Type B pancreatic cell (in vitro differentiated cells): ENCODE results near the gene CHST8. TPM values are rescaled to one million over a fixed set of nuclear protein-coding genes. Genes with fewer than 3 reads are reported as not detected.

ENCODE experiments used
- DNase-seq: peaks from one replicate; pipeline ENCODE4 v3.0.0; 2021; ENCODE audit warnings: mixed read lengths; ENCODE audit not compliant: unreplicated experiment; ENCODE audit errors: extremely low spot score
- H3K27ac Mint-ChIP-seq: 2 replicates; pipeline ENCODE4 v1.8.0; 2021; ENCODE audit warnings: mild to moderate bottlenecking, mixed read lengths
- H3K27me3 Mint-ChIP-seq: 2 replicates; pipeline ENCODE4 v1.8.0; 2021; ENCODE audit warnings: mixed read lengths
- H3K36me3 Mint-ChIP-seq: 2 replicates; pipeline ENCODE4 v1.8.0; 2021; ENCODE audit warnings: mixed read lengths
- H3K4me1 Mint-ChIP-seq: one replicate; pipeline ENCODE4 v1.8.0; 2021; ENCODE audit warnings: mixed read lengths; ENCODE audit not compliant: unreplicated experiment
- H3K4me3 Mint-ChIP-seq: 2 replicates; pipeline ENCODE4 v1.8.0; 2021; ENCODE audit warnings: mild to moderate bottlenecking, mixed read lengths
- H3K9me3 Mint-ChIP-seq: 2 replicates; pipeline ENCODE4 v1.8.0; 2021; ENCODE audit warnings: mixed read lengths
- total RNA-seq: library from RNA; stranded (reverse); gene quantifications from 2 replicates; pipeline ENCODE4 v1.2.1, GENCODE V29; 2021; ENCODE audit warnings: low replicate concordance
- TF ChIP-seq, protein P1 (sequence below): fragments of 200-600 bp; sonication (generic); conservative IDR thresholded peaks from 2 replicates; pipeline ENCODE4 v1.5.0; 2021; ENCODE audit warnings: antibody characterized with exemption, mild to moderate bottlenecking

Gene CHST8
- total RNA-seq, 1 donor from 2014 or later = 5.7 TPM

DNA sequence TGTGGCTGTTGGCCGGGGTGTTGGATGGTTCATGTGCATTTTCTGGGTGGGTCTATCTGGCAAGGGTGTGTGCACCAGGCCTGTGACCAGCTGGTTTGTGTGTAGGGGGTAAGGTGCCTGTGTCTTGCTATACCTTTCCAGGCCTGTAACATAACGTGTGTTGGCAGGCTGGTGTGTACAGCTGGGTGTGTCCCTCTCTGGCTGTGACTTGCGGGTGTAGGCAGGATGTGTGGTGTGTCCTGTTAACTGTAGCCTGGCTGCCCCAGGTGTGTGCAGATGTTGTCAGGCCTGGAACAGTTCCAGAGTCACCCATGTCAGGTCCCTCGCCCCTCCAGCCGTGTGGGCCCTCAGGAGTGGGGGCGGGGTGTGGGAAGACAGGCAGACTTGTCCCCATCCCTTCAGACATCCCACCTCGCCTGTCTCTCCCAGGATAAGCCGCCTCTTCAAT, 184.7 kb downstream of the CHST8 start:
- H3K4me3 Mint-ChIP-seq = no peak overlapping the region
- no peak for DNase-seq
- no peaks in the 10 kb centered on the region for H3K27me3 Mint-ChIP-seq
- no peaks in the 10 kb centered on the region for H3K9me3 Mint-ChIP-seq
- TF ChIP-seq, protein P1, sequence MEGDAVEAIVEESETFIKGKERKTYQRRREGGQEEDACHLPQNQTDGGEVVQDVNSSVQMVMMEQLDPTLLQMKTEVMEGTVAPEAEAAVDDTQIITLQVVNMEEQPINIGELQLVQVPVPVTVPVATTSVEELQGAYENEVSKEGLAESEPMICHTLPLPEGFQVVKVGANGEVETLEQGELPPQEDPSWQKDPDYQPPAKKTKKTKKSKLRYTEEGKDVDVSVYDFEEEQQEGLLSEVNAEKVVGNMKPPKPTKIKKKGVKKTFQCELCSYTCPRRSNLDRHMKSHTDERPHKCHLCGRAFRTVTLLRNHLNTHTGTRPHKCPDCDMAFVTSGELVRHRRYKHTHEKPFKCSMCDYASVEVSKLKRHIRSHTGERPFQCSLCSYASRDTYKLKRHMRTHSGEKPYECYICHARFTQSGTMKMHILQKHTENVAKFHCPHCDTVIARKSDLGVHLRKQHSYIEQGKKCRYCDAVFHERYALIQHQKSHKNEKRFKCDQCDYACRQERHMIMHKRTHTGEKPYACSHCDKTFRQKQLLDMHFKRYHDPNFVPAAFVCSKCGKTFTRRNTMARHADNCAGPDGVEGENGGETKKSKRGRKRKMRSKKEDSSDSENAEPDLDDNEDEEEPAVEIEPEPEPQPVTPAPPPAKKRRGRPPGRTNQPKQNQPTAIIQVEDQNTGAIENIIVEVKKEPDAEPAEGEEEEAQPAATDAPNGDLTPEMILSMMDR = no peak
- no peaks in the 10 kb centered on the region for H3K4me1 Mint-ChIP-seq
- peaks cover 12% of the 10 kb centered on the region for H3K36me3 Mint-ChIP-seq
- no peak overlapping the region for H3K27ac Mint-ChIP-seq

DNA sequence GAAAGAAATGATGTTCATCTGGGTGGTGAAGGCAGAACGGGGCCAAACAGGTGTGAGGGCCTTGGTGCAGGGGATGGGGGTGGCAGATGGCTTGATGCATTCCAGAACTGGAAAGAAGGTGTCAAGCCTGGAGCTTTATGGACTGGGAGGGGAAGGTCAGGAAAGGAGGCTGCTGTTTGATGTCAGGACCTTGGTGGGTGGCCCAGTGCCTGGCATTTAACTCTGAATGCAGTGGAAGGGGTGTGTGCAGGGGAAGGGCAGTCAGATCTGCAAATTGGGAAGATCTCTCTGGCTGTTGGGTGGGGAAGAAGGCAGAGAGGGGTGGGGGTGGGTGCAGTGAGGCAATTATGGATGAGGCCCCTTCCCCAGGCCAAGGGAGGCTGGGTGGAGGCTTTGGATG, 186.6 kb downstream of the CHST8 start:
- Mint-ChIP-seq H3K4me3 (no peak overlapping the region), H3K36me3 (peaks cover 18% of the 10 kb centered on the region), H3K4me1 (no peaks in the 10 kb centered on the region)

DNA sequence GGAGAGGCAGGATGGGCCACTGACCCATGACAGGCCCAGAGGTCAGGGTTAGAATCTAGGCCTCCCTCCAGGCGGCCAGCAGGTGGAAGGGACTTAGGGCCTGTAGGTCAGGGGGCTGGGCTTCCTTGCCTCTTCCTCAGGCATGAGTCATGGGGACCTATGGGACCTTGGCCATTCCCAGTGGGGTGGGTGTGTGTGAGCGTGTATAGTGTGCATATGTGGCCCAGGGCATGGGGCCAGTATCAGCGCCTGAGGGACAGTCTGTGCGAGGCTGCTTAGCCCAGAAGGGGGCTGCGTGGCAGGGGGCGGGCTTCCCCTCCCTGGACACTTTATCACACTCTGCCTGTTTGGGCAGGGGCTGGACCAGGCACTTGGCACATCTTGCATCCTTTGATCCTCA, 188.2 kb downstream of the CHST8 start:
- Mint-ChIP-seq H3K4me1 (peaks cover 7% of the 10 kb centered on the region), H3K27ac (no peak overlapping the region), H3K4me3 (no peak overlapping the region), H3K27me3 (no peaks in the 10 kb centered on the region), H3K9me3 (no peaks in the 10 kb centered on the region), H3K36me3 (peaks cover 27% of the 10 kb centered on the region)
- TF ChIP-seq, protein P1 = no peak
- DNase-seq = no peak

More for the DNA sequence above, 186.6 kb downstream of the CHST8 start:
- Mint-ChIP-seq H3K27ac (no peak overlapping the region), H3K9me3 (no peaks in the 10 kb centered on the region), H3K27me3 (no peaks in the 10 kb centered on the region)
- no peak for DNase-seq
- TF ChIP-seq, protein P1 = no peak

DNA sequence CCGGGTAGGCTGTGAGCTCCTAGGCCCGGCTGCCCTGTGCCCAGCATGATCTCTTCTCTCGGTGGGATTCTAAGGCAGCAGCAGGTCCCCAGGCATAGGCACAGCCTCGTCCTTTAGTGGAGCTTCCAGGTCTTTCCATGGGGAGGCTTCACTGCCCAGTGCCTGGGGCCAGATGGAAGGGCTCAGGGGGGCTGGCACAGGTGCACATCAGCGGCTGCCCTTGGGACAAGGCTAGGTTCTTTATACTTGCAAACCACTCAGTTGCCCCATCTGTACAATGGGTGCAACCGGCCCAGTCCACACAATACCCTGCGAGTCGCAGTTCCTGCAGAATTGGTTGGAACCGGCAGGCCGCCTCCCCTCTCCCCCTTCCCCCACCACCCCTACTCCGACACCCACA, 189.1 kb downstream of the CHST8 start:
- Mint-ChIP-seq H3K4me1 (peaks cover 12% of the 10 kb centered on the region), H3K27ac (no peak overlapping the region), H3K9me3 (no peaks in the 10 kb centered on the region), H3K36me3 (peaks cover 30% of the 10 kb centered on the region), H3K4me3 (no peak overlapping the region), H3K27me3 (no peaks in the 10 kb centered on the region)
- TF ChIP-seq, protein P1 = no peak
- no peak for DNase-seq

DNA sequence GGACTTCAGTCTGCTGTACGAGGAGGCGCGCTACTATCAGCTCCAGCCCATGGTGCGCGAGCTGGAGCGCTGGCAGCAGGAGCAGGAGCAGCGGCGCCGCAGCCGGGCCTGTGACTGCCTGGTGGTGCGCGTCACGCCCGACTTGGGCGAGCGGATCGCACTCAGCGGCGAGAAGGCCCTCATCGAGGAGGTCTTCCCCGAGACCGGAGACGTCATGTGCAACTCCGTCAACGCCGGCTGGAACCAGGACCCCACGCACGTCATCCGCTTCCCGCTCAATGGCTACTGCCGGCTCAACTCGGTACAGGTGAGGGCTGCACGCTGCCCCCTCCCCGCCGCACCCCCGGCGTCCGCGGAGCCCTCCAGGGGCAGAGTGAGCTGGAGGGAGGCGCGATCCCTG, 189.5 kb downstream of the CHST8 start:
- no peak overlapping the region for H3K27ac Mint-ChIP-seq
- peaks cover 26% of the 10 kb centered on the region for H3K36me3 Mint-ChIP-seq
- TF ChIP-seq, protein P1 = no peak
- no peaks in the 10 kb centered on the region for H3K9me3 Mint-ChIP-seq
- no peak overlapping the region for H3K4me3 Mint-ChIP-seq
- no peak for DNase-seq
- H3K4me1 Mint-ChIP-seq = peaks cover 12% of the 10 kb centered on the region
- H3K27me3 Mint-ChIP-seq = no peaks in the 10 kb centered on the region
